DMS53 treated with DMSO at 0.1 percent for 48 hours (cell line): Measurements from ENCODE around the gene RDH8.

ENCODE experiments used
- DNase-seq: peaks from one replicate; lab custom pipeline; 2025; ENCODE audit not compliant: unreplicated experiment; lab: John Stamatoyannopoulos, UW

Gene RDH8

DNA sequence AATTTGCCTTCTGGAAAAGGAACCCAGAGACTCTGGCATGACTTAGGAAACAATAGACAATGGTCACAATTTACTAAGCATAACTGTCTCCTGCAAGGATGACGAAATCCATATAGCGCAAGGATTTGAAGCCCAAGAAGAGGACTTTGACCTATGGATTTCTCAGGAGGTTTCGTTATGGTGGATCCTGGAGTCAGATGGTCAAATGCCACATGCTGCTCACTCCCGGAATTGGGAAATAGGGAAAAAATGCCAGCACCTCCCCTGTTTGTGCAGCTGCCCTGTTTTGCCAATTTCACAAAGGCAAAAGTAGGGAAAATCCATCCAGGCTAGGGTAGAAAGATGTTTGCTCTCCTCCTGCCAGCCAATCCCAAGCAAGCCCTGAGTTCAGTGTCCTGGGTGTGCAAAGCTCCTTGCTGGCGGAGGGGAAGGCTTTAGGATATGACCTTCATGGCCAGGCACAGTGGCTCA lies 23.4 kb downstream of the RDH8 start:
- DNase-seq = no peak

DNA sequence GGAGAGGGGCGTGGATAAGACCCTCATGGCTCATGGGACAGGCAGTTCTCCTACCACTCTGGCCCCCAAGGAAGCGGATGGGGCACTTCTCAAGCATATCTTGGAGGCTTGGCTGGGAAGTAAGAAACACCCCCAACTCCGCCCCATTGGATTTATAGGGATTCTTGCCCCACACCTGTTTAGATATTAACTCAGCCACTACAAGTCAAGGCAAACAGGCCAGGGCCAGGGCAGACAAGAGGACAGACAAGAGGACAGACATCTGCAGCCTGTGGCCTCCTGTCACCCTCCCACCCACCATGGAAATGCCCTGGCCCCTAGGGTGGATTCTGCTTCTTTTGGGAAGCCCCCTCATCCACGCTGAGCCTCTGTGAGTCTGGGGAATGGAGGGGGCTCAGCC lies 24.1 kb downstream of the RDH8 start:
- no peak for DNase-seq

DNA sequence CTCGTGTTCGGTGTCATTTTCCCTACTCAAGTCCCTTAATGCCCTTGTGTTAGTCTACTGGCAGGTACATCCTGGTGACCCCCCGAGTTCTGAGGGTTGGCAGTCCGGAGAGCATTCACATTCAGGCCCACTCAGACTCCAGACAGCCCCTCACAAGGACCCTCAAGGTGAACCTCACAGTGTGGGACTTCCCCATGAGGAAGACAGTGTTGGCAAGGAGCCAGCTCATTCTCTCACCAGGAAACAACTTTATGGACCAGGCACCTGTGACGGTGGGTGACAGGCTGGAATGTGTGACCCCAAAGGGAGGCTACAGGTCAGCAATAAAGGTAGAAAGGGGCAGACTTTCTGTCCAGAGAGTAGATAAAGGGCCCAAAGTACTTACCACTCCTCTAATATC lies 24.5 kb downstream of the RDH8 start:
- DNase-seq = no peak

DNA sequence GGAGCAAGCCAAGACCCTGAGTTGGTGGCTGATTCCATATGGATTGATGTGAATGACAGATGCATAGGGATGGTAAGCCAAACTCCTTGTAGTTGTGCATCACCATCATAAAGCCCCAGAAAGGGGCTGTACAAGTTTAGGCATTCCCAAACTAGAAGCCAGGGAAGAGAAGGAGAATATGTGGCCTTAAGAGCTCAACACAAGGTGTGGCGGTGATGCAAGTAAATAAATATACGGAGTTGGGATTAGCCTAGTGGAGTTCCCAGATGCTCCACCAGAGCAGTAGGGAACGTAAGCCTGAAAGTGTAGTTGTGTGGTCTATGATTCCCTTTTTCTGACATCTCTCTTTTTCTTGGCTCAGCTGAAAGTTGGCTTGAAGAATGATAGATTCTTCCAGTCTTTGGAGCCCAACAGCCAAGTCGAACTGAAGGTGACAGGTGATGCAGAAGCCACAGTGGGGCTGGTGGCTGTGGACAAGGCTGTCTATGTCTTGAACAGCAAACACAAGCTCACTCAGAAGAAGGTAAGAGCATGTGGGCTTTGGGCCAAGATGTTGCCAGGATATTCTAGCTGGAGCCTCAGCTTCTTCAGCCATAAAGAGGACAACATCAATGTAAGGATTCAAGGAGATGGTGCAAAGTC lies 30.1 kb downstream of the RDH8 start:
- no peak for DNase-seq

DNA sequence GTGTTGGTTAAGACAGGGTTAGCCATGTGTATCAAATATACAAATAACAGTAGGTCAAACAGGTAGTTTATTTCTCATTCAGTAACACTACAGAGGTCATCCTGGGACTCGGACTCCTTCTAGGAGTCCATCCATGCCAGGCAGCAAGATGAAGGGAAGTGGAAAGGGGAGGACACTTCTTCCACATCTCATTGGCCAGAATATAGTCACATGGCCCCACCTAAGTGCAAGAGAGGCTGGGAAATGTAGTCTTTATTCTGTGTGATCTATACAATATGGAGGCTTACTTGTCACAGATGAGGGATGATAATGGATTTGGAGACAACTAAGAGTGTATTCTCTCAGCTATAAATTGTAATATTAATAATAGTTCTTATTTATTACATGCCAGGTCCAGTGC lies 31.1 kb downstream of the RDH8 start:
- no peak for DNase-seq

DNA sequence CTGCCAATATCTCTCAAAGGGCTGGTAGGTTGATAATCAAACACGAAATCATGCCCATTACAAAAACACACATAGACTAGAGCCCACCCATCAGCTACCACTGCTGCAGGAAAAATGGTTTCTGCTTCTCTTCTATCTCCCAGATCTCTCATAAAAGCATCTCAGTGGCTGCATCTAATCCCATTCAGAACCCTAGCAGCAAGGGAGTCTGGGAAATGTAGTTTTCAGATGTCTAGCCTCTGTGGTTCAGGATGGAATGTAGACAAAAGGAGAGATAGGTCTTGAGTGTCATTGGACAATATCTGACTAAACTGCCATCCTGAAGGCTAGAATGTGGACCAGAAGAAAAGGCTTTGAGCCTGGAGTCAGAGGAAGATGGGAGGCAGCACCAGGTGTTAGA lies 32.1 kb downstream of the RDH8 start:
- no peak for DNase-seq

DNA sequence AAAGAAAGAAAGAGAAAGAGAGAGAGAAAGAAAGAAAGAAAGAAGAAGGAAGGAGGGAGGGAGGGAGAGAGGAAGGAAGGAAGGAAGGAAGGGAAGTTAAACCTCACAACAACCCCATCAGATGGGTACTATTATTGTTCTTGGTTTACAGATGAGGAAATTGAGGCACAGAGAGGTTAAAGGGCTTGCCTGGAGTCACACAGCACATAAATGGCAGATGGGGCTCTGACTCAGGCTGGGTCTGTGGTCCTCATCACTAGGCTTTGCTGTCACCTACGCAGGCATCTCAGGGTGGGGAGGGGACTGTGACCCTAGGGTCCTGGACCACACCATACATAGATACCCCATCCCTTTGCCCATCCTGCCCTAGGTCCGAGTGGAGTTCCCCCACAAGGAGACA lies 36.3 kb downstream of the RDH8 start:
- DNase-seq = no peak

DNA sequence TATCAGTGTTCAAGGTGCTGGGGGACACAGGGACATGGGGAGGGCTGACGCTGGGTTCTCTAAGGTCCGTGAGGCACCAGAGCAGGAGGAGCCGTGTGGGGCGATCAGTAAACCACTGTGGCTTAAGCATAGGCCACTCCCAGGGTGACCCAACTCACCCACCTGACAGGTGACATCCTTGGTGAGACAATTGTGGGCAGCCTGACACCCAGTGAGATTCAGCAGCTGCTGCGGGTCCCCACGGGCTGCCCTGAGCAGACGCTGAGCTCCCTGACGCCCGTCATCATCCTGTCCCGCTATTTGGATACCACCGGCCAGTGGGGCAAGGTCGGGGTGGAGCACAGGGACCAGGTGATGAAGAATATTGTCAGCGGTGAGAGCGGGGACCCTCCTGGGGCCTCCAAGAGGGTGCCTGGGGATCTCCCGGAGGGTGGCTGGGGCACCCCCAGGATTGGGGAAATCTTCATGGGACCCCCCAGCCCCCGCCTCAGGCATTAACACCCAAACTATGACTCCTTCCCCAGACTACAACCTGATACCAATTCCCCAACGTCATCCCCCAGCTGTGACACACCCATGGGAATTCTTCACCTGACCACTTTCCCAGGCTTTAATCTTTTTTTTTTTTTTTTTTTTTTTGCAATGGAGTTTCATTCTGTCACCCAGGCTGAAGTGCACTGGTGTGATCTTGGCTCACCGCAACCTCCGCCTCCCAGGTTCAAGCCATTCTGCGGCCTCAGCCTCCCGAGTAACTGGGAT lies 39.5 kb downstream of the RDH8 start:
- DNase-seq = no peak

DNA sequence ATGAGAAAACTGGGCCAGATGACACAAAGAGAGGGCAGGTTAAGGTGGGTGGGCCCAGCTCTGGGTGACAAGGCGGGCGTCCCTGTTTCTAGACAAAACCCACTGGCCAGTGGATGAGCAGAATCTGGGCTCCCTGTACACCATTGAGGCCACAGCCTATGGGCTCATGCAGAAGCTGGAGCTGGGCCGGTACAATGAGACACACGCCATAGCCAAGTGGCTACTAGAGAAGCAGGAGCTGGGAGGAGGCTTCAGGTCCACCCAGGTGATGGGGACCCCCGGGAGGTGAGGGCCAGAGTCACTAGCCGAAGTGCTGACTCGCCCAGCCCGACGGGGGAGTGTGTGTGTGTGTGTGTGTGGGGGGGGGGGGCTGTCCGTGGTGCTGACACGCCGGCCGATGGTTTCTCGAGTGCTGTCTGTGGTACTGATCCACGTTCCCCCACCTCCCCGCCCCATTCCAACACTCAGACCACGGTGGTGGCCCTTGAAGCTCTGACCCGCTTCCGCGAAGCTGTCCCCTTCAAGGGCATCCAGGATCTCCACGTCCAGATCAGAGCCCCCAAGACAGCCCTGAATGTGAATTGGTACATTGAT lies 48.5 kb downstream of the RDH8 start:
- DNase-seq = no peak

DNA sequence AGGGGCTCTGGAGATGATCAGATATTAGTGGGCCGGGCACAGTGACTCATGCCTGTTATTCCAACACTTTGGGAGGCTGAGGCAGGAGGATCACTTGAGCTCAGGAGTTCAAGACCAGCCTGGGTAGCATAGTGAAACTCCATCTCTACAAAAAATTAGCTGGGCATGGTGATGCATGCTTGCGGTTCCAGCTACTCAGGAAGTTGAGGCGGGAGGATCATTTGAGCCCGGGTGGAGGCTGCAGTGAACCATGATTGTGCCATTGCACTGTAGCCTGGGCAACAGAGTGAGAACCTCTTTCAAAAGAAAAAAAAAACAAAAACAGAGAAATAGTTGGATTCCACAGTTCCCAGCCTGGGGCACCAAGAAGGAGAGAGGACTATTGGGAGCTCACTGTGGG lies 54.9 kb downstream of the RDH8 start:
- no peak for DNase-seq

DNA sequence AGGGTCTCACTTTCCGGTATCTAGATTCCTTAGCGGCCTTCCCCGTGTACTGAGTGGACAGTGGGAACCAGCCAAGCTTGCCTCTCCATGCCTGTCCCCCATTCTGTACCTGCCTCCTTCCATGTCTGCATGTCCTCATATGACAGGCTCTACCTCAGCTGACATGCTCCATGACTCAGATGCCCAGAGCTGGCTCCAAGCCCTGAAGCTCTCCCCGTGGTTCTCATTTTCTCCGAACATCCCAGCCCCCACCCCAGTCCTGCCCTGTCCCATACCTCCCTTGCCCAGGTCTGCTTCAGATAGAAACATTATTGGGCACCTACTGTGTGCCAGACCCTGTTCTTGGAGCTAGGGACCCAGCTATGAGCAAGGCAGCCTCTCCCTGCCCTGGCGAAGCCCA lies 55.8 kb downstream of the RDH8 start:
- DNase-seq = no peak

DNA sequence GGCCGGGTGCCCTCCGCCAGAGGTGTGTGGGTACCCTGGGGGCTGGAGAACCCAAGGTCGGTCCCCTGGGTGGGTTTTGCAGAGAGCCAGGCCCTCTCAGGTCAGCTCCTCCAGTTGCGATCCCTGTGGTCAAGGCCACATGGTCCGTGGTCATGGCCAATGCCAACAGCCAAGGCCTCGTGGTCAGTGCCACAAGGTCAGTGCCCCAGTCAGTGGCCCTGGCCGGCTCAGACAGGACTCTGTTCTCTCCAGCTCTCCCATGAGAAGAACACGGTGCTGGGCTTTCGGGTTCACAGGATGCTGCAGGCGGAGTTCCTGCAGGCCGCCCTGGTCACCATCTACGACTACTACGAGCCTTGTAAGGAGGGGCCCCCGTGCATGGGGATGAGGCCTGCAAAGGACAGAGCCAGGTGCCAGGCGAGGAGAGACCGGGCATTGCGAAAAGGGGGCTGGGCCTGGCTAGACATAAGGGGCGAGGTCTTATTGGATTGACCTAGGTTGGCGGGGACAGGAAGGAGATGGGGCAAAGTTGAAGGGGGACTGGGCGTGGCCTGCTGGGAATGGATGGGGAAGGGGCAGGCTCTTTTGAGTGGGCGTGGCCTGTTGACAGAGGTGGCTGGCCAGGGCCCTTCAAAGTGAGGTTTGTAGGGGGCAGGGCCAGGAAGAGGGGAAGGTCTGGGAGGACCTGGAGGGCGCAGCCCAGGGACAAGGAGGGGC lies 57.6 kb downstream of the RDH8 start:
- no peak for DNase-seq
